RCC 7860 (cell line): Measurements from ENCODE around the gene OBSCN.
A peak's percentile ranks its signal among the peaks of the same experiment; 100 is the strongest.

ENCODE experiments used
- DNase-seq: peaks from one replicate; pipeline ENCODE4 v3.0.0-alpha.2; 2015; ENCODE audit warnings: low spot score
- FAIRE-seq: peaks from 2 replicates; lab custom pipeline; 2012; peaks lifted over from hg19 to GRCh38; lab: Jason Lieb, UNC

OBSCN gene

DNA sequence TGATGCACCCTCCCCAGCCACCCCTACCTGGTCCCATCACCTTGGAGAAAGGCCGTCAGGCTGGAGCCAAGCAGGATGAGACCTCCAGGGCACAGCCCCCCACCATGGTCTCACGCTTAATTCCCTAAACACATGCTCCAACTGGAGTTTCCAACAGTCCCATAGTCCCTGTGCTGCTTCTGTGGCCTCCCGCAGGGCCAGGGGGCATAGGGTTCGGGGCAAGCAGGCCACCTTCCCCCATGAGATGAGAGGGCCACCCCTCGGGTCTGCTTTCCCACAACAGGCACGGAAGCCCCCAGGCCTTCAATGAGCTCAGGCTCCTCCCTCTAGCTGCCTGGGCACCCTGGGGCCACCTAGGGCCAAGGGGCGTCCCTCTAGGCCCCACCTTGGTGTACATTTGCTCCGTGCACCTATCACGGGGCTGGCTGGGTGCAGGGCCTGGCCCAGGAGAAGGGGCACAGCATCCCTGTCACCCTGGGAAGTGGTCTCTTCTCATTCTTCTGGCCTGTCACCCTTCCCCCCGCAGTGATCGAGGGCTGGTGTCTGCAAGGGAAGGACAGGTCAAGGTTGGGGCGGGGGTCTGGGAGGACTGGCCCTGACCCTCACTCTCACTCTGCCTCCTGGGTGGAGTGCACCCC is 156.3 kb downstream of the OBSCN start:
- FAIRE-seq, result no peak
- no peak for DNase-seq

DNA sequence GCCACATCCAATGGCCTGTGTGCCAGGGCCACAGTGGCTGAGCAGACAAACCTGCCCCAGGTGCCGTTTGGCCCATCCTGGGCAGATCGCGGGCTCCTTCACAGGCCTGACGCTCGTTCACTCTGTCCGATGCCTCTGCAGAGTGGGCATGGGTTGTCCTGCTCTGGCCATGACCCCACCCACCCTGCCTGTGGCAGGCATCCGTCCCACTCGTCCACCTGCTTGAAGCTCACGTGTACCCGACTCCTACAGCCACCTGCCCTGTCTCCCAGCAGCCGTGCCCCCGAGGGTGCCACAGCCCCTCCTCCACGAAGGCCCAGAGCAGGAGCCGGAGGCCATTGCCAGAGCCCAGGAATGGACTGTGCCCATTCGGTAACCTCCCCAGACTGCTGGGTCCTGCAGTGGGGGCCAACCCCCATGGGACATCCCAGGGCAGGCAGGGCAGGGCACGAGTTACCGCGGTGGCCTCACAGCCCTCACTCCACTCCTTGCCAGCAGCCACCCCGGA is 156.9 kb downstream of the OBSCN start:
- DNase-seq (no peak), FAIRE-seq (no peak)

DNA sequence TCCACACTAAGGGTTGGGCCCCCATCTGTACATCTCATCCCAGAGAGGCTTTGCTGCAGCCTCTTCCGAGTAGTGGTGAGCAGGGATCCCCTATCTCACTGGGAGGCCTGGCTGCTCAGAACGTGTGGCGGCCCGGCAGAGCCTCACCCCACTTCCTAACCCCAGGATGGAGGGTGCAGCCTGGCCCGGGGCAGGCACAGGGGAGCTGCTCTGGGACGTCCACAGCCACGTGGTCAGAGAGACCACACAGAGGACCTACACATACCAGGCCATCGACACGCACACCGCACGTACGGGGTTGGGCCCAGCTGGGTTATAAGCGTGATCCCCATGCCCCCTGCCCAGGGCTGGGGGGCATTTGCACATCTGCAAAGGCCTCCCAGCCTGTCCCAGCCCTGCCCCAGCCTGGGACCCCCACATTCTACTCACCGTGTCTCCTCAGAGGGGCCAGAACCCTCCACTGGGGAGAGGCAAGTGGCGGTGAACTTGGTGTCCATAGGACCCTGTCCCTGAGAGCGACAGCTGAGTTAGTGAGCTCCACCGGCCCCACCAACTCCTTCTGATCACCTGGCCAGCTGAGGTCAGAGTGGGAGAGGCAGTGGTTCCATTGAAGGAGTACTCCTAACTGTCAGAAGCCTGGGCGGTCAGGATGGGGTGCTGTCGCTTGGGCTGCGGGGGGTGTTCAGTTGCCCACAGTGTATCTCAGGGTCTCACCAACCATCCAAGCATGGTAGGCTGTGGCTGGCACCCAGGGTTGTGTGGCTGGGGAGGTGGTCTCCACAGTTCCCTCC is 157.6 kb downstream of the OBSCN start:
- DNase-seq (no peak), FAIRE-seq (no peak)

DNA sequence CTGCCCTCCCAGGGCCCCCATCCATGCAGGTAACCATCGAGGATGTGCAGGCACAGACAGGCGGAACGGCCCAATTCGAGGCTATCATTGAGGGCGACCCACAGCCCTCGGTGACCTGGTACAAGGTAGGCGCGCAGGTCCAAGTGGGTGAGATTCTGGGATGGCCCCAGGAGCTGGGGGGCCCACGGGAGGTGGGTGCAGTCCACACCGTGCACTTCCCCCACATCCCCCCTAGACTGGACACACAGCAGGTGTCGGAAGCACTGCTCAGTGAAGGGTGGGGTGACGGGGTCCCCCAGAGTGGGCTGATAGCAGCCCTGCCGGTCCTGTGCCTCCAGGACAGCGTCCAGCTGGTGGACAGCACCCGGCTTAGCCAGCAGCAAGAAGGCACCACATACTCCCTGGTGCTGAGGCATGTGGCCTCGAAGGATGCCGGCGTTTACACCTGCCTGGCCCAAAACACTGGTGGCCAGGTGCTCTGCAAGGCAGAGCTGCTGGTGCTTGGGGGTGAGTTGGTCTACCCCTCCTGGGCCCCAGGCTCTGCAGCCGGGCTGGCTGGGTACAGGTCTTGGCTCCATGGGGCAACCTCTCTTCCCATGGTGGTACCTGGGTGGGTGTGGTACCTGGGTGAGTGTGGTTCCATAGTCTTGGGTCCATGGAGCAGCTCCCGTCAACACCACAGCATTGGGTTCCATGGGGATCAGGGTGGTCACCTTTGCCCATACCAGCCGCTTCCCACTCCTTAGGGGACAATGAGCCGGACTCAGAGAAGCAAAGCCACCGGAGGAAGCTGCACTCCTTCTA is 158.4 kb downstream of the OBSCN start:
- DNase-seq, result no peak
- FAIRE-seq, result no peak

DNA sequence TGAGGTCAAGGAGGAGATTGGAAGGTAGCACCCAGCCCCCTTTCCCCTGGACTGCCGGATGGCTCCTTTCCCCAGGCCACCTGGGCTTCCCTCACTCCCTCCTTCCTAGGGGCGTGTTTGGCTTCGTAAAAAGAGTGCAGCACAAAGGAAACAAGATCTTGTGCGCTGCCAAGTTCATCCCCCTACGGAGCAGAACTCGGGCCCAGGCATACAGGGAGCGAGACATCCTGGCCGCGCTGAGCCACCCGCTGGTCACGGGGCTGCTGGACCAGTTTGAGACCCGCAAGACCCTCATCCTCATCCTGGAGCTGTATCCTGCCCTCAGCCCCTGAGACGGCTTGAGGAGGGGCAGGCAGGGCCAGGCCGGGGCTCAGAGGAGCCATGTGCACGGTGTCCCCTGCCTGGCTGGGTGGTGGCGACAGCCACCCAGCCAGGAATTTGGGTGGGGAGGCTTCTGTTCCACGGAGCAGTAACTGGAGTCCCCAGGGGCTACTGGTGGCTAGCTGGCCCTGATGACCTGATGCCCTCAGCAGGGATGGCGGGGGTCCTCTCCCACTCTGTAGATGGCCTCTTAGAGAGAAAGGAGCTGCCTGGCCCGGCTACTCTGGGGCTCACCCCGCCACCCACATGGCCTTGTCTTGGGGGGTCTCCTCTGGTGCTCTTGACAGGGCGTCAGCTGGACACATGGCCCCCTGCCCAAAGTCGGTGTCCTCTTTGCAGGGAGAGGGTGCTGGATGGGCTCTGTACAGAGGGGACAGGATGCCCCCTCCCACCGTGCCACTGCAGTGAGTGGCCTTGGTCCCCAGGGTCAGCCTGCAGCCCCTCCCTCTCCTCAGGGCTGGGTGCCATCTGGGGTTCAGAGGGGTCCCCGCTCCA is 159.3 kb downstream of the OBSCN start:
- FAIRE-seq, result no peak
- no peak for DNase-seq

DNA sequence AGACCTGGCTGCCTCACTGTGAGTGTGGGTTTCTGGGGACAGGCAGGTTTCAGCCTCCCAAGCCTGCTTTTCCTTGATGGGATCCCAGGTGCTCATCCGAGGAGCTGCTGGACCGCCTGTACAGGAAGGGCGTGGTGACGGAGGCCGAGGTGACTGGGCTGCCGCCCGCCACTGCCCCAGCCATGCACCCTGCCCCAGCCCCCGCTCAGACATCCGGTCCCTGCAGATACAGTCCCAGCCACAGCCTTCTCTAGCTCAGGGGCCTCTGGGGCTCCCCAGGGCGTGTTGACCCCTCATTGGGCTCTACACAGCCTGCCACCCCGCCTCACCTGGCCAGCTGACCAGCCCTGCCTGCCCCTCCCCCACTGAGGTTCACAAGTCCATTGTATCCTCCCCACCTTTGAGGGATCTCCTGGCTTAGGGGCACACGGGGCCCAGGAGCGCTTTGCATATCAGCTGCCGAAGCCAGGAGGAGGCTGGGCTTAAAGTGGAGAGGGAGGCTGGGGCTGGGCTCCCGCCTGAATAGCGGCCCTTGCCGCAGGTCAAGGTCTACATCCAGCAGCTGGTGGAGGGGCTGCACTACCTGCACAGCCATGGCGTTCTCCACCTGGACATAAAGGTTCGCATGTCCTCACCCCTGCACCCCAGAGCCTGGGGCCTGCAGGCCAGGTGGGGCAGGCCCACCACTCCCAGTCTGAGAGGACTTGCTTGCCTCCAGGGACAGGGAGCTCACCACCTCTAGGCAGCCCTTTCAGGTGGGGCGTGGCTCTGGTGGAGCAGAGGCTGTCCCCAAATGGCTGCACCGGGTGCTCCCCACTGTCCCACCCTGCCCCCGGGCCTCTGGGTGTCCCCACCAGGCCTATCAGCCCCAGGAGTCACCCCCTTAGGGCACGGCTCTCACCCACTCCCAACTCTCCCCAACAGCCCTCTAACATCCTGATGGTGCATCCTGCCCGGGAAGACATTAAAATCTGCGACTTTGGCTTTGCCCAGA is 160.3 kb downstream of the OBSCN start:
- no peak for FAIRE-seq
- DNase-seq, result no peak

DNA sequence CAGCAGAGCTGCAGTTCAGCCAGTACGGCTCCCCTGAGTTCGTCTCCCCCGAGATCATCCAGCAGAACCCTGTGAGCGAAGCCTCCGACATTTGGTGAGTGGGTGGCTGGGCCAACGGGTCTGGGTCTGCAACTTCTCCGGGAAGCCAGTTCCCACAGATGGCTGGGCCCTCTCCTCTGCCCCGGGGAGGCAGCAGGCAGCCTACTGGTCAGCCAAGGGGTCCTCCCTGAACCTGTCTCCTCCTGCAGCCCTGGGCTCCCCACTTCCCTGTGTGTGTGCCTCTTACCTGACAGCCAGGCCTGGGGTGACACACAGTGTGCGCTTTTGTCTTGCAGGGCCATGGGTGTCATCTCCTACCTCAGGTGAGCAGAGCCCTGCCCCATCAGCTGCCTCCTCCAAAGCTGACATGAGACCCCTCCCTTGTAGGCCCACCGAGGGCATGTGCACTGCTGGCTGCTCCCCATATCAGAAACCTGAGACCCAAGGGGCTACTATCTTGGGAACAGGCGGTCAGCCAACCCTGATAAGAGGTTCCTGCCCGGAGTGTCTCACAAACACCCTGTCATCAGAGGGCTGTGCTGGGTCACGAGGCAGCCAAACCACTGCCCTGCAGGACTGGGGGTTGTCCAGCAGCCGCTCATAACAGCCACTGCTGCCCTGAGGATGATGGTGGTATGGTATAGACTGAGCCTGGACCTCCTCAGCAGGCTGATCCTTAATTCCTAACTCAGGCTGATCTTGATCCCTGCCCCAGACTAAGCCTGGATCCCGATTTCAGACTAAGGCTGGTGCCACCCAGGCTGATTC is 161.2 kb downstream of the OBSCN start:
- DNase-seq (no peak), FAIRE-seq (no peak)

DNA sequence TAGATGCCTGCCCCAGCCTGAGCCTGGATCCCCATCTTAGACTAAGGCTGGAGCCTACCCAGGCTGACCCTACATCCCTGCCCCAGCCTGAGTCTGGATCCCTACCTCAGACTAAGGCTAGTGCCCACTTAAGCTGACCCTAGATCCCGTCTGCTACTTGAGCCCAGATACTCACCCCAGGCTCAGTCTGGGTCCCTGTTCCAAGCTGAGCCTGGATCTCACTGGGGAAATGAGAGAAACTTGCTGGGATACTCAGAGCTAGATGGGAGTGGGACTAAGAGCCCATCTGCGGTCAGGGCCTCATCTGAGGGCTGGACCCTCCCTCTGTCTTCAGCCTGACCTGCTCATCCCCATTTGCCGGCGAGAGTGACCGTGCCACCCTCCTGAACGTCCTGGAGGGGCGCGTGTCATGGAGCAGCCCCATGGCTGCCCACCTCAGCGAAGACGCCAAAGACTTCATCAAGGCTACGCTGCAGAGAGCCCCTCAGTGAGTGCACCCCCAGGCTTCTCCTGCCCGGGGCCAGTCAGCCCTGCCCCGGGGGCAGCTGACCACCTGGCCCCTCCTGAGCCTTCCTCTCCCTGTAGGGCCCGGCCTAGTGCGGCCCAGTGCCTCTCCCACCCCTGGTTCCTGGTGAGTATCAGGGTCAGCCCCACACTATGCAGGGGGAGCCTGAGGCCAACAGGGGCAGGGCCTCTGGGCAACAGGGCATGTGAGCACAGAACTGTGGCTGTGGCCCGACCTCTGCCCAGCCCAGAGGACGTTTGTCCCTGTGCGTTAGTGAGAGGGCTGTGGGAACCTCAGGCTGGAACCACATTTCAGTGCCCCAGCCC is 162.0 kb downstream of the OBSCN start:
- DNase-seq (no peak), FAIRE-seq (no peak)

DNA sequence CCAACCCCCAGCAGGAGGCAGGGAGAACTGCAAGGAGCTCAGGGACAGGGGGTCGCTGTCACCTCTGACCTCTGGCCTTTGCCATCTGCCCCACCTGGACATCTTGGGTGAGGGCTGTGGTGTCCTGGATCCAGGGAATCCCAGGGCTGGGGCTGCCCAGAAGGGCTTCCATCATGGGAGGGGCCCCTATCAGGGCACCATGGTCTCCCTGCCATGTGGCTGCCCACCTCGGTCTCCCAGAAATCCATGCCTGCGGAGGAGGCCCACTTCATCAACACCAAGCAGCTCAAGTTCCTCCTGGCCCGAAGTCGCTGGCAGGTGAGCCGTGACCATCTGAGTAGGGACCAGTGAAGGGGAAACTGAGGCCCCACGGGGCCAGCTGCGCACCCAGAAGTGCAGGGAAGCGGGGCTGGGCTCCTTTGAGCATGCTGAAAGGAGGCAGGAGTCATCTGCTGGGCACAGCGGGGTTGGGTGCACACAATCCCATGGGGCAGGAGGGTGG is 162.6 kb downstream of the OBSCN start:
- no peak for DNase-seq
- no peak for FAIRE-seq

DNA sequence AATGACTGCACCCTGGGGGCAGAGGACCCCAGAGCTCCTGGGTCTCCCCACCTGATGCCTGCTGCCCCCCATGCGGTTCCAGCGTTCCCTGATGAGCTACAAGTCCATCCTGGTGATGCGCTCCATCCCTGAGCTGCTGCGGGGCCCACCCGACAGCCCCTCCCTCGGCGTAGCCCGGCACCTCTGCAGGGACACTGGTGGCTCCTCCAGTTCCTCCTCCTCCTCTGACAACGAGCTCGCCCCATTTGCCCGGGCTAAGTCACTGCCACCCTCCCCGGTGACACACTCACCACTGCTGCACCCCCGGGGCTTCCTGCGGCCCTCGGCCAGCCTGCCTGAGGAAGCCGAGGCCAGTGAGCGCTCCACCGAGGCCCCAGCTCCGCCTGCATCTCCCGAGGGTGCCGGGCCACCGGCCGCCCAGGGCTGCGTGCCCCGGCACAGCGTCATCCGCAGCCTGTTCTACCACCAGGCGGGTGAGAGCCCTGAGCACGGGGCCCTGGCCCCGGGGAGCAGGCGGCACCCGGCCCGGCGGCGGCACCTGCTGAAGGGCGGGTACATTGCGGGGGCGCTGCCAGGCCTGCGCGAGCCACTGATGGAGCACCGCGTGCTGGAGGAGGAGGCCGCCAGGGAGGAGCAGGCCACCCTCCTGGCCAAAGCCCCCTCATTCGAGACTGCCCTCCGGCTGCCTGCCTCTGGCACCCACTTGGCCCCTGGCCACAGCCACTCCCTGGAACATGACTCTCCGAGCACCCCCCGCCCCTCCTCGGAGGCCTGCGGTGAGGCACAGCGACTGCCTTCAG is 163.3 kb downstream of the OBSCN start:
- FAIRE-seq, result no peak
- DNase-seq, result no peak

DNA sequence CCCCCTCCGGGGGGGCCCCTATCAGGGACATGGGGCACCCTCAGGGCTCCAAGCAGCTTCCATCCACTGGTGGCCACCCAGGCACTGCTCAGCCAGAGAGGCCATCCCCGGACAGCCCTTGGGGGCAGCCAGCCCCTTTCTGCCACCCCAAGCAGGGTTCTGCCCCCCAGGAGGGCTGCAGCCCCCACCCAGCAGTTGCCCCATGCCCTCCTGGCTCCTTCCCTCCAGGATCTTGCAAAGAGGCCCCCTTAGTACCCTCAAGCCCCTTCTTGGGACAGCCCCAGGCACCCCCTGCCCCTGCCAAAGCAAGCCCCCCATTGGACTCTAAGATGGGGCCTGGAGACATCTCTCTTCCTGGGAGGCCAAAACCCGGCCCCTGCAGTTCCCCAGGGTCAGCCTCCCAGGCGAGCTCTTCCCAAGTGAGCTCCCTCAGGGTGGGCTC is 163.9 kb downstream of the OBSCN start:
- no peak for FAIRE-seq
- DNase-seq, result no peak

DNA sequence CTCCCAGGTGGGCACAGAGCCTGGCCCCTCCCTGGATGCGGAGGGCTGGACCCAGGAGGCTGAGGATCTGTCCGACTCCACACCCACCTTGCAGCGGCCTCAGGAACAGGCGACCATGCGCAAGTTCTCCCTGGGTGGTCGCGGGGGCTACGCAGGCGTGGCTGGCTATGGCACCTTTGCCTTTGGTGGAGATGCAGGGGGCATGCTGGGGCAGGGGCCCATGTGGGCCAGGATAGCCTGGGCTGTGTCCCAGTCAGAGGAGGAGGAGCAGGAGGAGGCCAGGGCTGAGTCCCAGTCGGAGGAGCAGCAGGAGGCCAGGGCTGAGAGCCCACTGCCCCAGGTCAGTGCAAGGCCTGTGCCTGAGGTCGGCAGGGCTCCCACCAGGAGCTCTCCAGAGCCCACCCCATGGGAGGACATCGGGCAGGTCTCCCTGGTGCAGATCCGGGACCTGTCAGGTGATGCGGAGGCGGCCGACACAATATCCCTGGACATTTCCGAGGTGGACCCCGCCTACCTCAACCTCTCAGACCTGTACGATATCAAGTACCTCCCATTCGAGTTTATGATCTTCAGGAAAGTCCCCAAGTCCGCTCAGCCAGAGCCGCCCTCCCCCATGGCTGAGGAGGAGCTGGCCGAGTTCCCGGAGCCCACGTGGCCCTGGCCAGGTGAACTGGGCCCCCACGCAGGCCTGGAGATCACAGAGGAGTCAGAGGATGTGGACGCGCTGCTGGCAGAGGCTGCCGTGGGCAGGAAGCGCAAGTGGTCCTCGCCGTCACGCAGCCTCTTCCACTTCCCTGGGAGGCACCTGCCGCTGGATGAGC is 164.5 kb downstream of the OBSCN start:
- FAIRE-seq, result no peak
- DNase-seq, result peak; percentile 14

DNA sequence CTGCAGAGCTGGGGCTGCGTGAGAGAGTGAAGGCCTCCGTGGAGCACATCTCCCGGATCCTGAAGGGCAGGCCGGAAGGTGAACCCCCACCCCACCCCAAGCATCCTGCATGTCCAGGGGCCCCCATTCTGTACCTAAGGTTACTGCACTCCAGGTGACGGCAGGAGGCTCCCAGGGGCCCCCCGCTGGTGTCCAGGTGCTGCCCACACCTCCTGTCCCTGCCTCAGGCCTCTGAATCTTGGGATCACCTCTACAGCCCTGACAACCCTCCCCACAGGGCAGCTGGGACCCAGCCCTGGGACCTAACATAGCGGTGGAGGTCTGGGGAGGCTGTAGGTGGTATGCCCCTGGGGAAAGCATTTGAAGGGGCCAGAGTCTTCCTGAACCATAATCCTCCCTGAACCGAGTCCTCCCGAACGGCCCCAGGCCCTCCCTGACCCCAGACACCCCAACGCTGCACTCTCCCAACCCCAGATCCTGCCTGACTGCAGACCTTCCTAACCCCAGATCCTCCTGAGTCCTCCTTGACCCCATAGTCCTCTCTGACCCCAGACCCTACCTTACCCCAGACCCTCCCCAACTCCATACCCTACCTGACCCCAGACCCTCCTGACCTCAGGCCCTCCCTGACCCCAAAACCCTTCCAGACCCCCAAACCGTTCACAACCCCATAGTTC is 165.3 kb downstream of the OBSCN start:
- FAIRE-seq, result no peak

DNA sequence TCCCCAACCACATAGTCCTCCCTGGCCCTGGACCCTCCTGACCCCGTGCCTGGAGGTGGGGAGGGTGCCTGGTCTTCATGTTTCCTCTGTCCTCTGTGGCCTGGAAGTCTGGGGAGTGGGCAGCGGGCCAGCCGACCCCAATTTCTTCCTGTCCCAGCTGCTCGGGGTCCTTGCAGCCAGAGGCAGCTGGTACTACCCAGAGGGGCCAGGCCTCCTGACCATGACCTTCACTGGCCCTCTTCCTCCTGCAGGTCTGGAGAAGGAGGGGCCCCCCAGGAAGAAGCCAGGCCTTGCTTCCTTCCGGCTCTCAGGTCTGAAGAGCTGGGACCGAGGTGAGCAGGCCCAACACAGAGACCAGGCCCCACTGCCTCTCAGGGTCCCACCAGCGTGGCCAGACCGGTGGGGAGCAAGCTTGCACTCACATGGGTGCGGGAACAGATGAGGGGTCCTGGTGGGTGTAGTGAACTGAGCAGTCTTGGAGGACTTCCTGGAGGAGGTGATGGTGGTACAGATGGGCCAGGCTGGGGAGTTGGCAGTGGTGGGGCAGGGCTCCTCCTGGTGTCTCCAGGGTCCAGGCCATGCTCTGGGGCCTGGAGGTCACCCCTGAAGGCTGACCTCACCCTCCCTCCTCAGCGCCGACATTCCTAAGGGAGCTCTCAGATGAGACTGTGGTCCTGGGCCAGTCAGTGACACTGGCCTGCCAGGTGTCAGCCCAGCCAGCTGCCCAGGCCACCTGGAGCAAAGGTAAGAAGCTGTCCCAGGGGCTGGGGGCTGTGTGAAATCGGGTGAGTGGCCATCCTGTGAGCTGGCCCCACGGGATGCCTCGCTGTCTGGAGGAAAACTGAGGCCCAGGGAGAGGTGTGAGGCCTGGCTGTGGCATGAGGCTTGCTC is 166.1 kb downstream of the OBSCN start:
- DNase-seq (no peak), FAIRE-seq (no peak)

More for the DNA sequence above, 165.3 kb downstream of the OBSCN start:
- no peak for DNase-seq
